Stimulated activated naive B cell treated with anti-CD40 and anti-IgM and Interleukin-4, amounts not matched to agents 10 μg/mL and 1 μg/mL and 100 μg/mL, for 72 hours (primary cell): ENCODE results near the gene SAG.

Source experiments
- ATAC-seq, 2 donors: fragments of 150-1000 bp; cut with Tn5 transposase; replicated peaks; 2 replicates each; pipeline ENCODE4 v1.10.0; 2021; ENCODE audit warnings: moderate library complexity in 1 of 2
- DNase-seq: peaks from one replicate; pipeline ENCODE4 v3.0.0; 2021
- H3K27ac Mint-ChIP-seq: one replicate; pipeline ENCODE4 v1.8.0; 2022; ENCODE audit warnings: mild to moderate bottlenecking, mixed read lengths
- H3K27me3 Mint-ChIP-seq, 2 donors: one replicate each; pipeline ENCODE4 v1.8.0; 2022; ENCODE audit warnings: mixed read lengths in 2 of 2
- H3K36me3 Mint-ChIP-seq, 2 donors: one replicate each; pipeline ENCODE4 v1.8.0; 2022; ENCODE audit warnings: mixed read lengths in 2 of 2, mild to moderate bottlenecking in 1 of 2
- H3K4me1 Mint-ChIP-seq, 2 donors: one replicate each; pipeline ENCODE4 v1.8.0; 2022; ENCODE audit warnings: mixed read lengths in 2 of 2, mild to moderate bottlenecking in 1 of 2
- H3K4me3 Mint-ChIP-seq, 2 donors: one replicate each; pipeline ENCODE4 v1.8.0; 2022; ENCODE audit warnings: mild to moderate bottlenecking in 2 of 2, mixed read lengths in 2 of 2, moderate library complexity in 1 of 2
- H3K9me3 Mint-ChIP-seq, 2 donors: one replicate each; pipeline ENCODE4 v1.8.0; 2022; ENCODE audit warnings: mixed read lengths in 2 of 2, mild to moderate bottlenecking in 1 of 2

The SAG gene

GRCh38 chr2:233301248-233301647, 6.4 kb upstream of the SAG start:
- Mint-ChIP-seq H3K27ac (no peak overlapping the region), H3K27me3 (no peaks in the 10 kb centered on the region), H3K9me3 (no peaks in the 10 kb centered on the region), H3K36me3 (peaks cover 7 to 9% of the 10 kb centered on the region in 2 donors), H3K4me3 (no peak overlapping the region), H3K4me1 (peaks cover 0 to 3% of the 10 kb centered on the region in 2 donors)
- ATAC-seq (no peak), DNase-seq (no peak)

DNA sequence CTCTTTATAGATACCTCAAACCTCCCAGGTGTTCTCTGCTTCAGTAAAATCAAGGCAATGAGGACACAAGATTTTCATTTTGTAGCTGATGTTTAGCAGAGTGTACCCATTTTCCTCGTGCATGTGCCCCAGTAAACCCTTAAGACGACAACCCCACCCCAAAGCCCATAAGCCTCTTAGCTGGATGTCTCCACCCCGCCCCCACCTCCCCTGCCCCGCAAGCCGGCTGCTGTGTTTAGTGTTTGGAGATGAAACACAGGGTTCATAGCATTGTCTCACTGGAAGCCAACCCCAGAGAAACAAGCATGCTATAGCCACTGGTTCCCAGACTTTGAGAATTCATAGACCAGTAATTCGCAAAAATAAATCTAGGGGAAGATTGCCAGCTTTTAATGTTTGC, 5.8 kb upstream of the SAG start:
- Mint-ChIP-seq H3K27me3 (no peaks in the 10 kb centered on the region), H3K4me1 (peaks cover 0 to 1% of the 10 kb centered on the region in 2 donors), H3K36me3 (peaks cover 5 to 7% of the 10 kb centered on the region in 2 donors), H3K9me3 (no peaks in the 10 kb centered on the region), H3K27ac (no peak overlapping the region), H3K4me3 (no peak overlapping the region)
- ATAC-seq: no peak
- DNase-seq: no peak

- no peak for ATAC-seq
- Mint-ChIP-seq H3K36me3 (peaks cover 5 to 7% of the 10 kb centered on the region in 2 donors), H3K4me1 (peaks cover 0 to 1% of the 10 kb centered on the region in 2 donors), H3K4me3 (no peak overlapping the region), H3K27ac (no peak overlapping the region), H3K27me3 (no peaks in the 10 kb centered on the region), H3K9me3 (no peaks in the 10 kb centered on the region)
- DNase-seq: no peak
Observed at GRCh38 chr2:233303252-233303651, 4.4 kb upstream of the SAG start.

DNA sequence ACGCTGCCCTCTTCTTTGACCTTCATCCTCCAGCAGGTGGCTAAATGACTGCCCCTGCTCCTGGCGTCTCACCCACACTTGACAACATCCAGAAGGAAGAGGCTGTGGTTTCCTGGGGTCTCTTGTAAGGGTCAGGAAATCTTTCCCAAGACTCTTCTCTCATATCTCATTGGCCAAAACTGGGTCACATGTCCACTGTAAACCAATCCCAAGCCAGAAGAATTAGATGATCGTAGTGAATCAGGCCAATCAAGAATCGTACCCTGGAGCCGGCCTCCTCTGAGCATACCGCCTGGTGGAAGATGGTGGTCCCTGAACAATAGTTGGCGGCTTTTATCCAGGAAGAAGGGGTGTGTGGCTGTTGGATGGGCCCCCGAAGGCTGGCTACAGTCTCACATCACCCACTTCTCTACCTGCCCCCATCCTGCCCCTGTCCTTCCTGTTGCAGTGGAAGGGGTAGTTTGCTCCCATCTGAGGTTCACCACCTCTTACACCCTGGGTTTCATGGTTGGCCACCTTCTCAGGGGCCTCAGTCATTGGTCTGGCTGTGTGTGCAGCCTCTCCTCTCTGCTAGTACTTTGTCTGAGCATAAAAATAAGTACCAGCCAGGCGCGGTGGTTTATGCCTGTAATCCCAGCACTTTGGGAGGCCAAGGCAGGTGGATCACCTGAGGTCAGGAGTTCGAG, 3.8 kb downstream of the SAG start:
- Mint-ChIP-seq H3K4me3 (no peak overlapping the region), H3K27ac (peak overlapping the region; percentile 31), H3K36me3 (no peaks in the 10 kb centered on the region), H3K9me3 (no peaks in the 10 kb centered on the region), H3K27me3 (no peaks in the 10 kb centered on the region), H3K4me1 (peaks cover 27 to 35% of the 10 kb centered on the region in 2 donors)
- ATAC-seq (no peak), DNase-seq (no peak)

GRCh38 chr2:233312874-233313273, 5.3 kb downstream of the SAG start:
- H3K4me3 Mint-ChIP-seq: no peak overlapping the region
- ATAC-seq (peak; percentile 47 to 49), DNase-seq (no peak)
- peak overlapping the region; percentile 33 for H3K27ac Mint-ChIP-seq
- H3K9me3 Mint-ChIP-seq: no peaks in the 10 kb centered on the region
- H3K36me3 Mint-ChIP-seq: no peaks in the 10 kb centered on the region
- H3K27me3 Mint-ChIP-seq: no peaks in the 10 kb centered on the region
- peaks cover 32 to 38% of the 10 kb centered on the region in 2 donors for H3K4me1 Mint-ChIP-seq

DNA sequence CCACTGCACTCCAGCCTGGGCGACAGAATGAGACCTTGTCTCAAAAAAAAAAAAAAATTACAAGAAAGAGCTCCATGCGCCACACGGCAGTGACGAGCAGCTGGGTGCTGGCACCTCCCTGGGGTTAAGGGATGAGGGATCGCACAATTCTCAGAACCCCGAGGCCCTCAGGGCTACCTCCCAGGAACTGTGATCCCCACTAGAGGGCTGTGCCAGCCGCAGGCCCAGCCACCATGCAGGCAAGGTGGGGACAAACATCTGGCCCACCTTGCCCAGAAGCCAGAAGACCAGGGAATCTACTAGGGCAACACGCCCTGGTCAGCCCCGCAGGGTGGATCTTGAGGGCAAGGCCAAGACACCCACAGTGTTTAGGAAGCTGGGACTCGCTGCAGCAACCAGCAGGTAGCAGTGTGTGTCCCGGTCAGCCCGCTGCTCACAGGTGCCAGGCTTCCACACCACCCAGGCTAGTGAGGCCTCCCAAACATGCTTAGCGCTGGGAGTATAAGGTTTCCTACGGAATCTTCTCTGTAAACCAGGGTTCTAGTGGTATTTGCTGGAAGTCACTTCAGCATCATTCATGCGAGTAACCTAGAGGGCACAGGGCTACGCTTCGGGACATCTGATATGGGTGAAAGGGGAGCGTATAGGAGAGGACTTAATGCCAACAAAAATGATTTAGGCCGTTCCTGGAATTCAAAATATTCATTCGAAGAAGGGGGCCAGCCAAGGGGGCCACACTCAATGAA, 6.7 kb downstream of the SAG start:
- H3K36me3 Mint-ChIP-seq: no peaks in the 10 kb centered on the region

DNA sequence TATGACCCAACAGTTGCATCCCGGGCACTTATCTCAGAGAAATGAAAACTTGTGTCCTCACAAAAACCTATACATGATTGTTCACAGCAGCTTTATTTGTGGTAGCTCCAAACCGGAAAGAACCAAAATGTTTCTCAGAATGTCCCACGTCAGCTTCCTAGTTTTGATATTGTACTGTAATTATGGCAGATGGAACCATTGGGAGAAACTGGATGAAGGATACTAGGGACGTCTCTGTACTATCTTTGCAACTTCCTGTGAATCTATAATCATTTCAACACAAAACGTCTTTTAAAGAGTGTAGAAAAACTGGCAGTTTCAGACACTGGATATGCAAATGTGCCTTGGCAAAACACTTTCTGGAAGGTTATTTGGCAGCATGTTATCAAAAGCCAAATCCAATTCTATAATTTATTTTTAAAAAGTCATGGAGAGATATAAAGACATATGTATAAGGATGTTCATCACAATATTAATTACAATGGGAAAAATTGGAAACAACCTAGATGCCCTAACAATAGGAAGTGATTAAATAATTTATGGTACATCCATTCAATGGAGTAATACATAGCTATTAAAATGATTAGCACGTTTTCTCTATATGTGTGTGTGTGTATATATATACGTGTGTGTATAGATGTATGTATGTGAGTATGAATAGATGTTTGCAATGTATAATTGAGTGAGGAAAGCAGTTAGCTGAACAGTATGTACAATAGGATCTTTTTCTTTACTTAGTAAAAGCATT, 9.8 kb downstream of the SAG start:
- Mint-ChIP-seq H3K36me3 (no peaks in the 10 kb centered on the region), H3K27me3 (no peaks in the 10 kb centered on the region), H3K27ac (no peak overlapping the region), H3K4me3 (no peak overlapping the region), H3K4me1 (peaks cover 29 to 42% of the 10 kb centered on the region in 2 donors), H3K9me3 (no peaks in the 10 kb centered on the region)
- DNase-seq (no peak), ATAC-seq (no peak)

More for the DNA sequence above, 6.7 kb downstream of the SAG start:
- peaks cover 34 to 53% of the 10 kb centered on the region in 2 donors for H3K4me1 Mint-ChIP-seq
- DNase-seq (no peak), ATAC-seq (no peak)
- no peak overlapping the region for H3K4me3 Mint-ChIP-seq
- H3K27ac Mint-ChIP-seq: no peak overlapping the region
- no peaks in the 10 kb centered on the region for H3K9me3 Mint-ChIP-seq
- no peaks in the 10 kb centered on the region for H3K27me3 Mint-ChIP-seq

GRCh38 chr2:233319256-233319655, 11.6 kb downstream of the SAG start:
- peaks cover 24 to 50% of the 10 kb centered on the region in 2 donors for H3K4me1 Mint-ChIP-seq
- H3K4me3 Mint-ChIP-seq: no peak overlapping the region
- ATAC-seq (no peak), DNase-seq (no peak)
- H3K27me3 Mint-ChIP-seq: no peaks in the 10 kb centered on the region
- H3K36me3 Mint-ChIP-seq: no peaks in the 10 kb centered on the region
- no peak overlapping the region for H3K27ac Mint-ChIP-seq
- H3K9me3 Mint-ChIP-seq: no peaks in the 10 kb centered on the region

DNA sequence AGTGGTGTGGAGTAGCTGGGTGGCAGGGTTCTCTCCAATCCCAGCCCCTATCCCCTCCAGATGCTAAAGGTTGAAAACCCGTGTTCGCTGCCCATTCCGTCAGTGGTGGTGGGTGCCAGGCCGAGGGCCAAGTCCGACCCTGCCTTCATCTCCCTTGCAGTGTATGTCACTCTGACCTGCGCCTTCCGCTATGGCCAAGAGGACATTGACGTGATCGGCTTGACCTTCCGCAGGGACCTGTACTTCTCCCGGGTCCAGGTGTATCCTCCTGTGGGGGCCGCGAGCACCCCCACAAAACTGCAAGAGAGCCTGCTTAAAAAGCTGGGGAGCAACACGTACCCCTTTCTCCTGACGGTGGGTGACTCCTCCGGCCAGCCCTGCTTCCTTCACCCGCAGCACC, 12.9 kb downstream of the SAG start:
- H3K36me3 Mint-ChIP-seq: no peaks in the 10 kb centered on the region
- no peaks in the 10 kb centered on the region for H3K27me3 Mint-ChIP-seq
- H3K27ac Mint-ChIP-seq: no peak overlapping the region
- DNase-seq (no peak), ATAC-seq (no peak)
- H3K9me3 Mint-ChIP-seq: no peaks in the 10 kb centered on the region
- no peak overlapping the region for H3K4me3 Mint-ChIP-seq
- H3K4me1 Mint-ChIP-seq: peaks cover 30 to 60% of the 10 kb centered on the region in 2 donors

GRCh38 chr2:233321166-233321565, 13.6 kb downstream of the SAG start:
- Mint-ChIP-seq H3K27ac (no peak overlapping the region), H3K4me3 (no peak overlapping the region), H3K9me3 (no peaks in the 10 kb centered on the region), H3K27me3 (no peaks in the 10 kb centered on the region), H3K36me3 (no peaks in the 10 kb centered on the region), H3K4me1 (peaks cover 35 to 67% of the 10 kb centered on the region in 2 donors)
- ATAC-seq: no peak
- DNase-seq: no peak

DNA sequence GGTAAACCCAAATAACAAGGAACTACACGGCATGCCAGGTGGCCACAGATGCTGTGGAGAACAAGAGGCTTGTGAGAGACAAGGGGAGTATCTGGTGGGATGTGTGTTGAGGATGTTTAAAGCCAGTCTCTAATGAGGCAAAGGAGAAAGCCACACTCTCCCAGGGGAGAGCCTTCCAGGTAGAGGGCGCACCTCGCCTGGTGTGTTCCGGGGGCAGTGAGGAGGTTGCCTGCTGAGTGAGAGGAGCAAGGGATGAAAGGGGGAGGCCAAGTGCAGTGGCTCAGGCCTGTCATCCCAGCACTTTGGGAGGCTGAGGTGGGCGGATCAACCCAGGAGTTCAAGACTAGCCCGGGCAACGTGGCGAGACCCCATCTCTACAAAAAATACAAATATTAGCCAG, 16.2 kb downstream of the SAG start:
- no peak overlapping the region for H3K4me3 Mint-ChIP-seq
- H3K27ac Mint-ChIP-seq: peak overlapping the region; percentile 56
- H3K27me3 Mint-ChIP-seq: no peaks in the 10 kb centered on the region
- DNase-seq (no peak), ATAC-seq (no peak)
- H3K36me3 Mint-ChIP-seq: peaks cover 3% of the 10 kb centered on the region in 2 donors
- H3K4me1 Mint-ChIP-seq: peaks cover 28 to 65% of the 10 kb centered on the region in 2 donors
- no peaks in the 10 kb centered on the region for H3K9me3 Mint-ChIP-seq

DNA sequence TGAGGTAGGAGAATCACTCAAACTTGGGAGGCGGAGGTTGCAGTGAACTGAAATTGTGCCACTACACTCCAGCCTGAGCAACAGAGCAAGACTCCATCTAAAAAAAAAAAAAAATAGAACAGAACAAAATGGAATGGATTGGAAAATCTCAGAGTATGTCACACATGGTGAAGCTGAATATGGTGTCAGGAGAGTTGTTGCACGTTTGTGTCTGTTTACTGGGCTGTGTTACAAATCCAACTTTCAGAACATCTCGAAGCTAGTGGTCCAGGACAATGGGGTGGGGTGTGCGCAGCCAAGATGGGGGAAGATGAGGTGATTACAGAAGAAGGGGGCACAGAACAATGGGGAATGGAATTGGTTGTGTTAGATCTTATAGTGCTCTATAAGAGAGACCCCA, 17.6 kb downstream of the SAG start:
- DNase-seq (no peak), ATAC-seq (no peak)
- Mint-ChIP-seq H3K27me3 (no peaks in the 10 kb centered on the region), H3K4me3 (no peak overlapping the region), H3K36me3 (peaks cover 3% of the 10 kb centered on the region in 2 donors), H3K27ac (no peak overlapping the region), H3K4me1 (peaks cover 32 to 73% of the 10 kb centered on the region in 2 donors), H3K9me3 (no peaks in the 10 kb centered on the region)

DNA sequence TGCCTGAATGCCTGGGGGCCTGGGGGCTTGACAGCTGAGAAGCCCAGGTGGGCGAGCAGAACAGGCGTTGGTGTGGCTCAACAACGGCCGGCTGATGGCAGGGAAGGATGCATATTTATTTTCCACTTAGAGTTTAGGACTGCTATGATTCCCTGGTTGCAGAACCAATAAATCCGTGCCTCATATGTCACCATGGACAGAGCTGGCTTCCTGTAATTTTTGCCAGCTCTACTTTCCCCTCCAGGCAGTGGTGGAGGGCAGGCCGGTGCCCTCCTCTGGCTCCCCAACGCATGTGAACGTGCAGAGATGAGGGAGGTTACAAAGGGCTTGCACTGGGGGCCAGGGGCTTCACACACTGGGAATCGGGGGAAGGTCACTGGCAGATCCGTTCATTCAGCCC, 18.2 kb downstream of the SAG start:
- Mint-ChIP-seq H3K9me3 (peaks cover 0 to 2% of the 10 kb centered on the region in 2 donors), H3K4me1 (peaks cover 32 to 75% of the 10 kb centered on the region in 2 donors), H3K27me3 (no peaks in the 10 kb centered on the region), H3K36me3 (peaks cover 3% of the 10 kb centered on the region in 2 donors), H3K4me3 (no peak overlapping the region), H3K27ac (no peak overlapping the region)
- DNase-seq (no peak), ATAC-seq (no peak)

- H3K4me1 Mint-ChIP-seq: peaks cover 31 to 75% of the 10 kb centered on the region in 2 donors
- peaks cover 0 to 5% of the 10 kb centered on the region in 2 donors for H3K9me3 Mint-ChIP-seq
Observed at GRCh38 chr2:233326500-233326899, 18.9 kb downstream of the SAG start.

More at GRCh38 chr2:233326500-233326899, 18.9 kb downstream of the SAG start:
- DNase-seq (no peak), ATAC-seq (no peak)
- no peaks in the 10 kb centered on the region for H3K27me3 Mint-ChIP-seq
- peaks cover 6 to 10% of the 10 kb centered on the region in 2 donors for H3K36me3 Mint-ChIP-seq
- no peak overlapping the region for H3K4me3 Mint-ChIP-seq
- H3K27ac Mint-ChIP-seq: no peak overlapping the region
